Peyer's patch (tissue), 4 donors: Measurements from ENCODE around the gene TBX21.

Experiments
- POLR2A ChIP-seq, 2 donors: fragments of 450-650 bp; IDR thresholded peaks; one replicate each; pipeline ENCODE4 v1.5.1; 2017; ENCODE audit warnings: antibody characterized with exemption in 2 of 2, mild to moderate bottlenecking in 2 of 2, moderate library complexity in 2 of 2
- TF ChIP-seq, protein P1 (sequence below), 6 experiments: fragments of 450-650 bp in 4 of 6; fragments of 200-600 bp in 2 of 6; sonication (generic) in 1 of 6; IDR thresholded peaks; one replicate each; pipeline ENCODE4 v1.5.1; 2017 to 2019; ENCODE audit warnings: antibody characterized with exemption in 6 of 6, mild to moderate bottlenecking in 3 of 6, moderate library complexity in 1 of 6

DNA sequence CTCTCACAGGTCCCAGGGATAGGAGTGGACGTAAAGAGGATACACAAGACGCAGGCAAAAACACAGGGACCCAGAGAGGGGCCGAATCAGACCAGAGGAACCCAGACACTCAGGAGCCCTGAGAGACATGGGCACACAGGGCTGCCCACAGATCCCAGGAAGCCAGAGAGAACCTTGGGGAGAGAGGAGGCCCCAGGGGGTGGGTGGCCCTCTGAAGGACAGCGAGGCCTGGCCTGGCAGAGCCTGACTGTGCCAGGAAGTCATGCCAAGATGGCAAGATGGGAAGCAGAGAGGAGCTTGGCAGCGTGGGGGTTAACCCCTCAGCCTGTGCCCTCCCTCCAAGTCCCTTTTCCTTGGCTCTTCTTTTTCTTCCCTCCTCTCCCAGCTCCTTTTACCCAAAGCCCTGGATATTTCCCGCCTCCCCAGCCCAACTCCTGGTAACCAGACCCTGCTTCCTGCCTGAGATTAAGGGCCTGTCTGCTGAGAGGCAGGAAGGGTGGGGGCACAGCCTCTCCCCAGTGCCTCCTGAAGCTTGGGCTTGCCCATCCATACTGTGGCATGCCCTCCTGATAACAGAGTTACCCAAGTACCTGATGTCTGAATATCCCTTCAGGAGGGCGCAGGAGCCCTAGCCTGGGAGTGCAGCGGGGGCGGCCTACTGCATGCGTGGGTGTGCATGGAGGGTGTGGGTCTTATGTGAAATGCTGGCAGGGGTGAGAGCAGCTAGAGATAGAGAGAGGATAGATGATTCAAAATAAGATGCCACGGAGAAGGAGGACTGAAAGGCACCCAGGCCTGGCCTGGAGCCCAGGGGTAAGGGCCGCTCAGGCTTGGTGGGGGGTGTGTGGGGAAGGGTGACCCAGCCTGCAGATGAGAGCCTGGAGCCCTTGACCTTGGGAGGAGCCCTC lies 6.0 kb upstream of the TBX21 start:
- TF ChIP-seq, protein P1, sequence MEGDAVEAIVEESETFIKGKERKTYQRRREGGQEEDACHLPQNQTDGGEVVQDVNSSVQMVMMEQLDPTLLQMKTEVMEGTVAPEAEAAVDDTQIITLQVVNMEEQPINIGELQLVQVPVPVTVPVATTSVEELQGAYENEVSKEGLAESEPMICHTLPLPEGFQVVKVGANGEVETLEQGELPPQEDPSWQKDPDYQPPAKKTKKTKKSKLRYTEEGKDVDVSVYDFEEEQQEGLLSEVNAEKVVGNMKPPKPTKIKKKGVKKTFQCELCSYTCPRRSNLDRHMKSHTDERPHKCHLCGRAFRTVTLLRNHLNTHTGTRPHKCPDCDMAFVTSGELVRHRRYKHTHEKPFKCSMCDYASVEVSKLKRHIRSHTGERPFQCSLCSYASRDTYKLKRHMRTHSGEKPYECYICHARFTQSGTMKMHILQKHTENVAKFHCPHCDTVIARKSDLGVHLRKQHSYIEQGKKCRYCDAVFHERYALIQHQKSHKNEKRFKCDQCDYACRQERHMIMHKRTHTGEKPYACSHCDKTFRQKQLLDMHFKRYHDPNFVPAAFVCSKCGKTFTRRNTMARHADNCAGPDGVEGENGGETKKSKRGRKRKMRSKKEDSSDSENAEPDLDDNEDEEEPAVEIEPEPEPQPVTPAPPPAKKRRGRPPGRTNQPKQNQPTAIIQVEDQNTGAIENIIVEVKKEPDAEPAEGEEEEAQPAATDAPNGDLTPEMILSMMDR (IDR thresholded peaks at IDR 0.05), result no peak
- TF ChIP-seq POLR2A (IDR thresholded peaks at IDR 0.05), result no peak
